HAP-1 (cell line): ENCODE data around the gene LAMA5.

Experiments used
- DNase-seq, 2 experiments: peaks; one replicate each; pipeline ENCODE4 v3.0.0-alpha.2; 2016 to 2020; ENCODE audit warnings: low spot score in 2 of 2
- H3K27me3 ChIP-seq: fragments of 250-450 bp; sonication (Bioruptor Pico); 2 replicates; pipeline ENCODE4 v1.5.1; 2020; ENCODE audit warnings: low read depth, mild to moderate bottlenecking, moderate library complexity
- H3K36me3 ChIP-seq: fragments of 250-450 bp; sonication (Bioruptor Pico); replicated peaks from 2 replicates; pipeline ENCODE4 v1.5.1; 2020; ENCODE audit warnings: mild to moderate bottlenecking
- H3K4me1 ChIP-seq: fragments of 250-450 bp; sonication (Bioruptor Pico); 2 replicates; pipeline ENCODE4 v1.5.1; 2020; ENCODE audit warnings: mild to moderate bottlenecking
- H3K4me3 ChIP-seq: fragments of 250-450 bp; sonication (Bioruptor Pico); 2 replicates; pipeline ENCODE4 v1.5.1; 2020; ENCODE audit warnings: mild to moderate bottlenecking, moderate library complexity
- H3K9me3 ChIP-seq: fragments of 250-450 bp; sonication (Bioruptor Pico); 2 replicates; pipeline ENCODE4 v1.5.1; 2020; ENCODE audit warnings: mild to moderate bottlenecking, moderate library complexity
- in situ Hi-C: fragments of 300-500 bp; cut with MboI; formaldehyde crosslinking; loops from 3 replicates; pipeline ENCODE4 v1.14.3; 2020; ENCODE audit warnings: low sequenced_read_pairs, inconsistent platforms, mixed read lengths

Gene LAMA5

DNA sequence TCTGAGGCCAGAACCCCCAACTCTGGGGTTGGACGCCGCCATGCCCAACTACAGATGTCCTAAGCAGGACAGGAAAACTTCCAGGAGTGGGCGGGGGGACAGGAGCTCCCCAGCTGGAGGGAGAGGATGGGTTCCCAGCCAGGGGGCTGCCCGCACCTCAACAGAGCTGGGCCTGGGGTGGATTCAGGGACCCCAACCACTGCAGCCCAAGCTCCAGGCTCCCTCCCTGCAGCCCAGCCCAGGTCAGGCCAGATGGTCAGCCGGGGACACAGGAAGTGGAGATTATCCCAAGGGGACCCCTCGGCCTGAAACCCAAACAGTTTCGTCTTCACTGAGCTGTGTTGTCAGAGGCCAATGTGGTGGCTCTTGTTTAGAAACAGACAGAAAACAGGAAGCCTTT lies 9.4 kb downstream of the LAMA5 start:
- H3K4me3 ChIP-seq: no peak overlapping the region
- in situ Hi-C loops: no loop called here
- no peaks in the 10 kb centered on the region for H3K27me3 ChIP-seq
- no peak for DNase-seq
- H3K9me3 ChIP-seq: no peaks in the 10 kb centered on the region
- H3K36me3 ChIP-seq: peaks cover 11% of the 10 kb centered on the region
- H3K4me1 ChIP-seq: no peaks in the 10 kb centered on the region

DNA sequence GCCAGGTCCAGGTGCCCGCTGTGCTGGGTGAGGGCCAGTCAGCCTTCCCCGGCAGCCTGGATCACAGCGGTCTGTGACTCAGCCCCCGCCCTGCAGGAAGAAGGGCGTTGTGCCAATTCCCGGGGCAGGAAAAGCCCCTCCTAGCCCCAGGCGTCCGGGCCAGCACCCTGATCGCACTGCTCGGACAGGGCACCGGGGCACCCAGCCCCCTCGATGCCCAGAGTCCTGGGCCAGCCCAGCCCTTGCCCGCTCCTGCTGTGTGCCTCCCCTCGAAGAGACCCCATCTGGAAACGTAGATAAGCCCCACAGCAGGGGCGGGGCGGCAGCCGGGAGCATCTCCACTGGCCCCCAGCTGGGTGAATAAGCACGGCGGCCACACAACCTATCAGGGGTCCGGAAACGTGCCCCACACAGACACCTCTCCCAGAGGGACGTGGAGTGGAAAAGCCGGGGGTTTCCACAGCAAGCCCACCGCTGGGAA lies 9.9 kb downstream of the LAMA5 start:
- Histone ChIP-seq H3K9me3 (no peaks in the 10 kb centered on the region), H3K27me3 (no peaks in the 10 kb centered on the region), H3K4me3 (no peak overlapping the region), H3K36me3 (peaks cover 9% of the 10 kb centered on the region), H3K4me1 (no peaks in the 10 kb centered on the region)
- in situ Hi-C loops: no loop called here
- no peak for DNase-seq

DNA sequence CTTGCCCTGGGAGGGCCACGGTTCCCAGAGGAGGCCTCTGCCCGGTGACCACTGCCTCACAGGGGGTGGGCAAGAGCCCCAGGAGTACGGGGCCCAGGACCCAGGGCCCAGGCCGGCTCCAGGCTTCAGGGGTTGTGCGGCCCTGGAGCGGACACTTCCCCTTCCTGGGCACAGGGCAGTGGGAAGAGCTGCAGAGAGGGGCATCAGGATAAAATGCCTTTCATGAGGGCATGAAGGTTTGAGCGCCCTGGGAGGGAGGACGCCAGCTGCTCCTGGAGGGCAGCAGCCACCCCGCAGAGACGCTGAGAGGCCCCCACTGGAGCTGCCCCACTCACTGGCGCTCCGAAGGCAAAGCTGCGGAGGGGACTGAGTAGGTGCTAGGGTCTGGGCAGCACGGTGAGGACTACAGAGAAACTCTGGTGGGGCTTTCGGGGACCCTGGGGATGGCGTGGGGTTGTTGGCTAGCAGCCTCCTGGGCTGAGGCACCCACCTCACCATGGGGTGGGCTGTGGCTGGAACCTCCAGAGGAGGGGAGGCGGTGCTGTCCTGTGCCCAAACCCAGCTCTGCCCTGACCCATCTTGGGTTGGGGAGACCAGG lies 10.4 kb downstream of the LAMA5 start:
- no peaks in the 10 kb centered on the region for H3K27me3 ChIP-seq
- H3K4me1 ChIP-seq: no peaks in the 10 kb centered on the region
- no peak overlapping the region for H3K4me3 ChIP-seq
- in situ Hi-C loops: no loop called here
- peaks cover 5% of the 10 kb centered on the region for H3K36me3 ChIP-seq
- H3K9me3 ChIP-seq: no peaks in the 10 kb centered on the region
- DNase-seq: no peak

DNA sequence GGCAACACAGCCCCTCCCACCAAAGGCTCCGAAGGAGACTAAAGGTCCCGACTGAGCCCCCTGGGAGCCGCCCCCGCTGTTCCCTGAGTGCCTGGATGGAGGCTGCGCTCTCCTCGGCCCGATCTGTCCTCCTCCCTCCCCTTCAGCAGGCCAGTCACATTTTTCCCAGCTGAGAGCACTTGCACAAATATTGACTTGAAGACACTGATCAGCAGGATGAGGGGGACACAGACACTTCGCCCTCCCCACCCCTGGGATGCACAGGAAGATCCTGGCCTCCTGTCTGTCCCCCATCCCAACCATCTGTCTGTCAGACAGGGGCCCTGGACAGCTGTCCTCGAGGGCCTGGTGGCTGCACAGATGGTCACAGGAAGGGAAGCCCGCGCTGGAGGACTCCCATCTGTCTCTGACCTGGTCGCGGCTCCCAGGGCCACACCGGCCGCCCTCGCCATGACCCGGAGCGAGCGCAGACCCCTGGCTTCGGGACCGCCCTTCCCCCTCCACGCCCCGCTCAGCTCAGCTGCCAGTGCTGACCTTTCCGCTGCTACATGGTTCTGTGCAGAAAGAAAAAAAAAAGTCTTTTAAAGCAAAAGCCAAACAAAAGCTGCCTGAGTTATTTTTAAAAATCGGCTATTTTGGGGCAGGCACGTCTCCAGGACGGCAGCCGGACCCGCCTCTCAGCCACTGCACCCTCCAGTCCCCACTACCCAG lies 11.1 kb downstream of the LAMA5 start:
- Histone ChIP-seq H3K27me3 (no peaks in the 10 kb centered on the region), H3K9me3 (no peaks in the 10 kb centered on the region), H3K36me3 (peaks cover 9% of the 10 kb centered on the region), H3K4me3 (no peak overlapping the region), H3K4me1 (no peaks in the 10 kb centered on the region)
- DNase-seq: no peak
- in situ Hi-C loops: no loop called here

DNA sequence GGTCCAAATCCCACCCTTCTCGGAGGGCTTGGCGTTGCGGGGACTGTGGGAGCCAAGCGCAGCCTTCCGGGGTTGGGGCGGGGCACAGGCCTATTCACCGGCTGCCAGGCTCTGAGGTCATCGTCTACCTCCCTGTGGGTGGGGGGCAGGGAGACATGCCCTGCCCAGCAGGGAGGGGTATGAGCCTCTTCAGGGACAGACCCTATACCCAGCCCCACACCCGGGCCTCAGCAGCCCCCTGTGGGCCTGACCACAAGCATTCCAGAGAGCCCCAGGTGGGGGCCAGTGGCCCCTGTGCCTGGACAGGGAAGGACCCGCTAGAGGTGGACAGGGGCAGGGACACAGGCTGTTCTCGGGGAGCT lies 11.6 kb downstream of the LAMA5 start:
- in situ Hi-C loops: no loop called here
- Histone ChIP-seq H3K9me3 (no peaks in the 10 kb centered on the region), H3K4me1 (no peaks in the 10 kb centered on the region), H3K27me3 (no peaks in the 10 kb centered on the region), H3K4me3 (no peak overlapping the region), H3K36me3 (peaks cover 14% of the 10 kb centered on the region)
- no peak for DNase-seq

DNA sequence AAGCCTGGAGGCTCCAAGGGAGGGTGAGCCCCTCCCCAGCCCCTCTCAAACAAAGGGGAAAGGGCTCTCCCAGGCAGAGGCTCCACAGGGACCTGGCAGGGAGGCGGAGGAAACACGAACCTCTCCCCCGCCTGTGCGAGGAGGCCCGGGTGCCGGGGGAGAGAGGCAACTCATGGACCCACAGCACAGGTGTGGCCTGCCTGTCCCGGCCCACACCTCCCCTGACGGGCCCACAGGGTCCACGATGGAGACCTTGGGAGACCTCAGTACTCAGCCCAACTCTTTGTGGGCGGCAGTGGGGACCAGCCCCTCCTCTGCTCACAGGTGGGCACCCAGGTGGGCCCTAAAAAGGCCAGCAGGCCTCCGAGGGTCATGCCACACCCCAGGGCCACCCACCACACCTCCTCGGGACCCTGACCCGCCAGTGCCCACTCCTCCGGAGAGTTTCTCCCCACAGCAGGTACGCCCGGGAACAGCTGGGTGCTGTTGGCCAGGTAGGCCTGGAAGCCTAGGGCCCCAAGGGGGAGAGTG lies 12.2 kb downstream of the LAMA5 start:
- in situ Hi-C loops: no loop called here
- peaks cover 17% of the 10 kb centered on the region for H3K36me3 ChIP-seq
- no peaks in the 10 kb centered on the region for H3K27me3 ChIP-seq
- no peak overlapping the region for H3K4me3 ChIP-seq
- H3K4me1 ChIP-seq: no peaks in the 10 kb centered on the region
- no peaks in the 10 kb centered on the region for H3K9me3 ChIP-seq
- DNase-seq: no peak

DNA sequence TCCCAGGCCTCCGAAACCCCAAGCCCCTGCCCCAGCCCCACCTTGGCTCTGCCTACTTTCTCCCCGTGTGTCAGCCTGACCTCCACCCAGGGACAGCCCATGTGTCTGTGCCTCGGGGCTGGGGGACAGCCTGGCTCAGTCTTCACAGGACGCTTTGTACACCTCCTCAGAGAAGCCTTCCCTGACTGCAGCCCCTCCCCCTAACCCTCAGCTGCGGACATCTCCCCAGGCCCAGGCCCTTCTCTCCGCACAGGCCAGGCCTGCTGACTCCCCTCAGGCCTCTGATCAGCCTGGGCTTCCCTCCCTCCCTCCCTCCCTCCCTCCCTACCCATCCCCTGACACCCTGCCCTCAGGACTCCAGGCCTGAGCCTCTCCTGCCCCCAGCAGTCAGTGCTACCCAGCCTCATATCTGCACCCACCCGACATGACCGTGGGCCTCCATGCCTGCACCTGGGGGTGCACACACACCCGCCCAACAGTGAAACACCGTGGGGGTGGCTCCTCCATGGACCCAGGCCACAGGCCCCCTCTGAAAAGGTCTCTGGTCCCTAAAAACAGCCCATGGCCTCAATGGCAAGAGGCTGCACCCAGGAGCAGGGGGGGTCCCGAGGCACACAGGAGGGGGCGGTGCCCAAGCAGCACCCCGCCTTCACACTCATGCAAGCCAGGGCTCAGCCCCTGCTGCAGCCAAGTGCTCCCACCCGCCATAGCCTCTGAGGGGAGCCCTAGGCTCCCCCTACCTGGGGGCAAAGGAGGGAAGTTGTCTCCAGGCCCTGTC lies 12.9 kb downstream of the LAMA5 start:
- DNase-seq: no peak
- in situ Hi-C loops: no loop called here
- H3K36me3 ChIP-seq: peaks cover 17% of the 10 kb centered on the region
- no peaks in the 10 kb centered on the region for H3K4me1 ChIP-seq
- no peaks in the 10 kb centered on the region for H3K27me3 ChIP-seq
- H3K9me3 ChIP-seq: no peaks in the 10 kb centered on the region
- no peak overlapping the region for H3K4me3 ChIP-seq

DNA sequence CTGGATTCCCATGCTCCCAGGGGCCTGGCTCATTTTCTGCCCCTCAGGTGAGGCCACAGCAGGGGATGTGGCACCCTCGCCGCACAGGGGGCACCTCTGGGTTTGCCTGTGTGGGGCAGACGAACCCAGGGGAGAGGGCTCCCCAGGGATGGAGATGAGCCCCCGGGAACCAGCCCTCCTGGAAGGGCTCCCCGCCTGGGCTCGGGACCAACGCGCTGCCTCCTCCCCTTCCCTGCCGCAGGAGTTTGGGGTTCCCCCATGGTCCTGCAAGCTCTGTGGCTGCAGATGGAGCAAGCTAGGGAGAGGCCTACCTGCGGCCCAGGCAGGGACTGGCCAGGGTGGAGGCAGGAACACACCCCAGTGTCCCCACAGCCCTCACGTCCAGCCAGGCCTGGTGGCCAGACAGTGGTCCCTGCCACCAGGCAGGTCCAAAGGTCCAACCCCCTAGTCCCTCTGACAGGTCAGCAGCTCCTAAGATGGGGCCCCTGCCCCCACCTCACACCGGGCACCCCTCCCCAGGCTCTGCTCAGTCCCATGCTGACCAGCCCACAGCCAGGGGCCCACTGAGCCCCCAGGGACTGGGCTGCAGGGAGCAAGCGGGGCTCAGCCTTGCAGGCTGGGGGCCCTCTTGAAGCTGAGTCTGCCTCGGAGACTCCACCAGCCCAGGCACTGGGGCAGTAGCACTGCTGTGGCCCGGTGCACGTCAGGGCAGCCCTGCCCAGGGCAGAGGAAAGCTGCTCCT lies 13.7 kb downstream of the LAMA5 start:
- H3K9me3 ChIP-seq: no peaks in the 10 kb centered on the region
- no peak for DNase-seq
- H3K36me3 ChIP-seq: peaks cover 17% of the 10 kb centered on the region

DNA sequence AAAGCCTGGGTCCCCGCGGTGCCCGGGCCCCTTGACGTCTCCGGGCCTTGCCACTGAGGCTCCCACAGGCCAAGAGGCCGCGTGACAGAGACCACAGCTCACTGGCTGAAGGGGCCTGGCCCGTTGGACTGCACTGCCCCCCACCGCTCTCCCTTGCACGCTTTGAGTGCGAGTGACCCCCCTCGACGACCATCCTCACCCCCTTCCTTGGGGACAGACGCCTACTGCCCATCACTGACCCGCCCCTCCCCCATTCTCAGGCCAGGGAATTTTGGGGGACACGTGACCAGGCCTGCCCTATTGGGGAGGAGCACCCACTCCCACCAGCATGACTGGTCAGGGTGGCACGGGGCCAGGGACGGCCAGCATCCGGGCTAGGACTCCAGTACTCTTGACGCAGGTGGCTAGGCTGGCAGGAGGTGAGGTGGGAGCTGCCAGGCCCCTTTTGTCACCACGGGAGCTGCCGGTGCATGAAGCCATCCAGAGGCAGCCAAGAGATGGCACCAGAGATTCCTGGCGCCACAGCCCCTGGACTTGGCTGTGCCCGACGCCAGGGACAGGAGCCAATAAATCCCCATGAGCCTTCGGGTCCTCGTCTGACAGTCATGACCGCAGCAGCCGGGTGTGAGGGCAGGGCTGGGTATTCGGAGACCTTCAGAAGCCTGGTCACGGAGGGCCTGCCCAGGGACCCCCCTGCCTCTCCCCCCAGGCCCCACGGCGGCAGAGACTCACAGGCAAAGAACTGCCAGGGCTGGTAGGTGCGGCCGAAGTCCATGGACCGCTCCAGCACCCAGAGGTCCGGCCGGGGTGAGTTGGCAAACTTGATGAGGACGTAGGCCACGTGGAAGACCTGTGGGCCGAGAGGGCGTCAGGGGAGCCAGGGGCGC lies 14.5 kb downstream of the LAMA5 start:
- Histone ChIP-seq H3K27me3 (no peaks in the 10 kb centered on the region), H3K4me1 (no peaks in the 10 kb centered on the region), H3K36me3 (peaks cover 17% of the 10 kb centered on the region), H3K4me3 (no peak overlapping the region), H3K9me3 (no peaks in the 10 kb centered on the region)
- in situ Hi-C loops: no loop called here
- no peak for DNase-seq

More for the DNA sequence above, 13.7 kb downstream of the LAMA5 start:
- no peaks in the 10 kb centered on the region for H3K27me3 ChIP-seq
- in situ Hi-C loops: no loop called here
- H3K4me3 ChIP-seq: no peak overlapping the region
- no peaks in the 10 kb centered on the region for H3K4me1 ChIP-seq

DNA sequence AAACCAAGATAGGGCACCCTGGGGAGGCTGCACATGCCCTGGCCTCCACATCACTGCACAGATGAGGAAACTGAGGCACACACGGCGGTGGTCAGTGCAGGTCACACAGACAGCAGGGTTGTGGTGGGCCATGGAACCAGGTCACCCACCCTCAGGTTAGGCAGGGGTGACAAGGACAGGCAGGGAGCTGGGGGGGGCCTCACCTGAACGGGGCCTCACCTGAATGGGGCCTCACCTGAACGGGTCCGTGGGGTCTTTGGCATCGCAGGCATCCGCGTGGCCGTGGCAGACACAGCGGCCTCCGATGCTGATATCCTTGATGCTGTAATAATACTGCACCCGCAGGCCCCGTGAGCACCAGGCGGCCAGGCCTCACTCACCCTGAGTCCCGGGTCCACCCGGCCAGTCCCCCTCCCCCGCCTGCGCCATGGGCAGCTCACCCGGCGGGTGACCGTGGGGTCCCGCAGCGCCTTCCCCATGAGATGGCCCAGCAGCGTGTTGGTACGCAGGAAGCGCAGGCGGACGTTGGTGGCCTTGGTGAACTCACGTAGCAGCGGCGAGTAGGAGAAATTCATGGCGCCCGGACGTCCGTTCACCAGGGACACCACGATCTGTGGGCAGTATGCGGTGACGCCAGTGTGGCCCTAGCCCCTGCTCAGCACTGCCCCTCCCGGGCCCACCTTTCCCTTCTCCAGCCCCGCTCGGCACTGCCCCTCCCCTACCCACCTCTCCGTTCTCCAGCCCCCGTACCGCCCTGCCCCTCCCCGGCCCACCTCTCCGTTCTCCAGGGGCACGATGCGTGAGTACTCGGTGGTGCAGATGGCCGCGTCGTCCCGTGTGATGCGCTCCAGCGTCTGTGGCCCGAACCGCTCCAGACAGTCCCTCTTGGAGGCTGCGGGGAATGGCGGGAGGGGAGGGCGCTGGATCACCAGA lies 15.4 kb downstream of the LAMA5 start:
- no peaks in the 10 kb centered on the region for H3K4me1 ChIP-seq
- H3K27me3 ChIP-seq: no peaks in the 10 kb centered on the region
- DNase-seq: no peak
- no peak overlapping the region for H3K4me3 ChIP-seq
- in situ Hi-C loops: no loop called here
- H3K9me3 ChIP-seq: no peaks in the 10 kb centered on the region
- H3K36me3 ChIP-seq: peaks cover 17% of the 10 kb centered on the region

DNA sequence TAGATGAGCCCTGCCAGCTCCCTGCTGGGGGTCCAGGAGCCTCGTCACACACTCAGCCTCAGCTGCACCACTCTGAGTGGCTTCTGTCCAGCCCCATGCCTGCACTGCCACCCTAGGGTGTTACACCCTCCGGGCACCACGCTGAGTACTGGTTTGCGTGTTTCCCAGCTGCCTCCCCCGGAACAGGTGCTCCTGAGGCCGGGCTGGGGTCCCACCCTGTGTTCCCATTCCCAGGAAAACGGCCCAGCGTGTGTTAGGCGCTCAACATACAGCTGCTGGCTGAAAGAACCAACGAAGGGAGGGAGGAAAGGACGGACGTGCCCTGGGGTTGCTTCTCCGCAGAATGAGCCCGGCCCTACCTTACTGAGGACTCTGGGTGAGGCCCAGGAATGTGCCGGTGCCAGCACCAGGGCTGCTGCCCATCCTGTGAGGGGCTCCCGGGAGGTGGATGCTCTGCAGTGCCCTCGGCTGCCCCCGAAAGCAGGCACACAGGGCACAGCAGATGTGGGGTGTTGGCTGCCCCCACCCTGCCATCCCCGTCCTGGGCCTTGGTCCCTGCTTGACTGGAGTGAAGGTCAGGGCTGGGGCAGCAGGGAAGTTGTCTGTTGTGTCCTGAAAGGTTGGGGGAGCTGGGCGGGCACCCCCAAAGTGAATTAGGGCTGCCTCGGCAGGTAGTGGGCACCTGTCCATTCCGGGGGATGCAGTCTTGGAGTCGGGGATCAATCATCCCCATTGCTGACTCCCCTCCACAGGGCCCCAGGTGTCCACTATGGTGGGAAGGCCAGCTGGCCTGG lies 16.3 kb downstream of the LAMA5 start:
- Histone ChIP-seq H3K36me3 (peaks cover 25% of the 10 kb centered on the region), H3K27me3 (no peaks in the 10 kb centered on the region), H3K4me1 (no peaks in the 10 kb centered on the region), H3K4me3 (no peak overlapping the region), H3K9me3 (no peaks in the 10 kb centered on the region)
- in situ Hi-C loops: no loop called here
- DNase-seq: no peak
